Measurements from ENCODE around the gene PRPH2.
A peak's percentile ranks its signal among the peaks of the same experiment; 100 is the strongest.
"Not testable (repeated sequence)": the region's sequence is repeated elsewhere in the genome, so short reads cannot be mapped to it uniquely, and the experiment has no call there.

PRPH2 gene

GRCh38 chr6:42742116-42742894, 19.9 kb upstream of the PRPH2 start:
- Histone ChIP-seq H3K36me3 (ENCODE audit: insufficient read depth, low read length) (no peaks in the 10 kb centered on the region), H3K9me2 (replicated peaks; ENCODE audit: low read depth, low read length) (no peaks in the 10 kb centered on the region), H3K4me3 (ENCODE audit: low read length, poor library complexity, severe bottlenecking) (peak overlapping the region; percentile 2), H3K4me1 (ENCODE audit: insufficient read depth, low read length, poor library complexity, severe bottlenecking) (peaks cover 27% of the 10 kb centered on the region), H2AFZ (ENCODE audit: low read length) (no peak overlapping the region), H3K9me3 (ENCODE audit: insufficient read depth, low read depth, low read length) (no peaks in the 10 kb centered on the region), H3K79me2 (ENCODE audit: insufficient read depth, low read length) (peaks cover 27% of the 10 kb centered on the region), H3K4me2 (ENCODE audit: low read depth, low read length, poor library complexity, severe bottlenecking) (peak overlapping the region; percentile 99), H3K27me3 (ENCODE audit: insufficient read depth, low read length, poor library complexity, severe bottlenecking) (no peaks in the 10 kb centered on the region), H3K9ac (ENCODE audit: low read depth, low read length, poor library complexity, severe bottlenecking) (peak overlapping the region; percentile 4), H3F3A (ENCODE audit: low read depth) (peaks cover 8% of the 10 kb centered on the region; the same call in 1 of the 2 replicates), H4K20me1 (ENCODE audit: insufficient read depth, low read length, poor library complexity, severe bottlenecking) (peaks cover 22% of the 10 kb centered on the region)
- no peak for TF ChIP-seq EZH2phosphoT487 (IDR thresholded peaks at IDR 0.05; ENCODE audit: borderline replicate concordance)
- TF ChIP-seq CTCF (conservative IDR thresholded peaks at IDR 0.05; ENCODE audit: low read length): no peak

- Histone ChIP-seq H4K20me1 (ENCODE audit: insufficient read depth, low read length, poor library complexity, severe bottlenecking) (peaks cover 21% of the 10 kb centered on the region), H3K36me3 (ENCODE audit: insufficient read depth, low read length) (no peaks in the 10 kb centered on the region), H2AFZ (ENCODE audit: low read length) (no peak overlapping the region), H3K79me2 (ENCODE audit: insufficient read depth, low read length) (peaks cover 26% of the 10 kb centered on the region), H3F3A (ENCODE audit: low read depth) (no peaks in the 10 kb centered on the region; the same call in 1 of the 2 replicates), H3K27me3 (ENCODE audit: insufficient read depth, low read length, poor library complexity, severe bottlenecking) (no peaks in the 10 kb centered on the region), H3K9me3 (ENCODE audit: insufficient read depth, low read depth, low read length) (no peaks in the 10 kb centered on the region), H3K9me2 (replicated peaks; ENCODE audit: low read depth, low read length) (no peaks in the 10 kb centered on the region), H3K4me3 (ENCODE audit: low read length, poor library complexity, severe bottlenecking) (no peak overlapping the region), H3K9ac (ENCODE audit: low read depth, low read length, poor library complexity, severe bottlenecking) (no peak overlapping the region), H3K4me2 (ENCODE audit: low read depth, low read length, poor library complexity, severe bottlenecking) (no peak overlapping the region), H3K4me1 (ENCODE audit: insufficient read depth, low read length, poor library complexity, severe bottlenecking) (peaks cover 27% of the 10 kb centered on the region)
- TF ChIP-seq EZH2phosphoT487 (IDR thresholded peaks at IDR 0.05; ENCODE audit: borderline replicate concordance) (no peak), CTCF (conservative IDR thresholded peaks at IDR 0.05; ENCODE audit: low read length) (no peak)
Observed at GRCh38 chr6:42740725-42741124, 18.3 kb upstream of the PRPH2 start.

GRCh38 chr6:42735976-42736375, 13.6 kb upstream of the PRPH2 start:
- no peaks in the 10 kb centered on the region for H3K36me3 ChIP-seq (ENCODE audit: insufficient read depth, low read length)
- H3K4me3 ChIP-seq (ENCODE audit: low read length, poor library complexity, severe bottlenecking): no peak overlapping the region
- no peaks in the 10 kb centered on the region for H3F3A ChIP-seq (ENCODE audit: low read depth)
- TF ChIP-seq EZH2phosphoT487 (IDR thresholded peaks at IDR 0.05; ENCODE audit: borderline replicate concordance) (no peak), CTCF (conservative IDR thresholded peaks at IDR 0.05; ENCODE audit: low read length) (no peak)
- no peaks in the 10 kb centered on the region for H4K20me1 ChIP-seq (ENCODE audit: insufficient read depth, low read length, poor library complexity, severe bottlenecking)
- no peaks in the 10 kb centered on the region for H3K79me2 ChIP-seq (ENCODE audit: insufficient read depth, low read length)
- no peaks in the 10 kb centered on the region for H3K9me3 ChIP-seq (ENCODE audit: insufficient read depth, low read depth, low read length)
- no peak overlapping the region for H3K9ac ChIP-seq (ENCODE audit: low read depth, low read length, poor library complexity, severe bottlenecking)
- H3K4me2 ChIP-seq (ENCODE audit: low read depth, low read length, poor library complexity, severe bottlenecking): no peak overlapping the region
- no peak overlapping the region for H2AFZ ChIP-seq (ENCODE audit: low read length)
- H3K9me2 ChIP-seq (replicated peaks; ENCODE audit: low read depth, low read length): no peaks in the 10 kb centered on the region
- no peaks in the 10 kb centered on the region for H3K27me3 ChIP-seq (ENCODE audit: insufficient read depth, low read length, poor library complexity, severe bottlenecking)
- no peaks in the 10 kb centered on the region for H3K4me1 ChIP-seq (ENCODE audit: insufficient read depth, low read length, poor library complexity, severe bottlenecking)

GRCh38 chr6:42733867-42734481, 11.6 kb upstream of the PRPH2 start:
- H3K4me1 ChIP-seq (ENCODE audit: insufficient read depth, low read length, poor library complexity, severe bottlenecking); H4K20me1 ChIP-seq (ENCODE audit: insufficient read depth, low read length, poor library complexity, severe bottlenecking): not testable (repeated sequence)

More at GRCh38 chr6:42733867-42734481, 11.6 kb upstream of the PRPH2 start:
- not testable (repeated sequence) for H3K9me3 ChIP-seq (ENCODE audit: insufficient read depth, low read depth, low read length); H3F3A ChIP-seq (ENCODE audit: low read depth); H3K9ac ChIP-seq (ENCODE audit: low read depth, low read length, poor library complexity, severe bottlenecking); H3K36me3 ChIP-seq (ENCODE audit: insufficient read depth, low read length); H2AFZ ChIP-seq (ENCODE audit: low read length); H3K9me2 ChIP-seq (replicated peaks; ENCODE audit: low read depth, low read length); H3K4me2 ChIP-seq (ENCODE audit: low read depth, low read length, poor library complexity, severe bottlenecking); H3K79me2 ChIP-seq (ENCODE audit: insufficient read depth, low read length); H3K4me3 ChIP-seq (ENCODE audit: low read length, poor library complexity, severe bottlenecking); H3K27me3 ChIP-seq (ENCODE audit: insufficient read depth, low read length, poor library complexity, severe bottlenecking)
